GM21390 (cell line): ENCODE measurements around the gene RAB4A.

Experiments used
- ATAC-seq: cut with Tn5 transposase; IDR thresholded peaks from one replicate; pipeline ENCODE4 v1.9.1; 2021; ENCODE audit not compliant: unreplicated experiment

Gene RAB4A

DNA sequence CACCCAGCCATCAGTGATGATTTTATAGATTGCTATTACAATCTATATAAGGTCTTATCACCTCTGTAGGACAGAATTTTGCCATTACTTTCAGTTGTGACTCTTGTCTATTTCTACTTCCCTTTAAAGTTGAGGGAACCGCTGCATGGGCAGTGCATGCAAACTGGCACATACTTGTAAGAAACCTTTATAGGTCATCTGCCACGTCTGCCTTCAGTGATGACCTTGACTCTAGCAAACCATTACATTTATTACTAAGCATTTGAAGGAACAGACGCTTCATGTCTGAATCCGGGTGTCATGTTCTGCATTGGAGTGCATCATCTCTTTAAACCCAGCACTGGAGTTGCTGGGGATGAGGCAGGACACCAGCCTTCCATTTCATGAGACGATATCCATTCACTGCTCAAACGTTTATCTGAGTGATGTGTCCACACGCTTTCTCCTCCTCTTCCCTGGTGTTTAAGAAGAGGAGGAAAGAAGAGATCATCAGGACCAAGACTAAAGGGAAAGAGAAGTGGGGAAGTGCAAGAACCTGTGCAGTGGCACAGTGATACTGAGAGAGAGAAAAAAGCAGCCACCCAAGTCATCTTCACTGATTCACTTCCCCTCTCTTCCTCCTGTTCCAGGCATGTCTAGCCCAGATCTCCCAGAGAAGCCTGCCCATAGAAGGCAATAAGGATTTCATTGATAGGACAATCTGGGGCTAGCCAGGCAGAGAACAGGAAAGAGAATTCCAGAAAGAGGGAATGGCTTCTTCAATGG is 57.9 kb downstream of the RAB4A start:
- ATAC-seq: no peak

DNA sequence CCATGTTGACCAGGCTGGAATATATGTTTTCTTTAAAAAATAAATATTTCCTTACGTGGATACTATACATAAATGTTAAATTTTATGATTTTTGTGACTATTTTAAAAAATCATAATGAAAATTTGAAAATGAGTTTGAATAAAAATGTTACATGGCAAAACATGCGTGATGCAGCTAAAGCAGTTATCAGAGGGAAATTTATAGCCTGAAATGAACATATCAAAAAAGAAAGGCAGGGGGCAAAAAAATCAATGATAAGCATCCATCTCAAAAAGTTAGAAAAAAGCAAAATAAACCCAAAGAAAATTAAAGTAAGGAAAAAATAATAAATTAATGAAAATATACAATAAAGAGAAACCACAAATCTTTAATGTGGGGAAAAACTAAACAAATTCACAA is 63.4 kb downstream of the RAB4A start:
- no peak for ATAC-seq

DNA sequence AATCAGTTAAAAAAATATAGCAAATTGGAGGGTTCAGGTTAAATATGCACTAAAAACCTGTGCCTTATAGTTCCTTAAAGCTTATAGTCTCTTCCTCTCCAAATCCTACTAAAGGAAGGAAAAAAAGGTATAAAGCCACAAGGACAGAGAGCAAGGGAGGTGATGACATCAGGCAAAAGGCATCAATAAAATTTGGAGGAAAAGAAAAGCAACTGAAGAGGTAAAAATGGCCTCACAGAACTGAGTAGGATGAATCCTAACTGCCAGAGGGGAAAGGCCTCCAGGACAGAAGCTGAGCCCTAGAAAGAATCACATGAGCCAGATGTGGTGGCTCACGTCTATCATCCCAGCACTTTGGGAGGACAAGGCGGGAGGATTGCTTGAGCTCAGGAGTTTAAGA is 63.8 kb downstream of the RAB4A start:
- no peak for ATAC-seq

DNA sequence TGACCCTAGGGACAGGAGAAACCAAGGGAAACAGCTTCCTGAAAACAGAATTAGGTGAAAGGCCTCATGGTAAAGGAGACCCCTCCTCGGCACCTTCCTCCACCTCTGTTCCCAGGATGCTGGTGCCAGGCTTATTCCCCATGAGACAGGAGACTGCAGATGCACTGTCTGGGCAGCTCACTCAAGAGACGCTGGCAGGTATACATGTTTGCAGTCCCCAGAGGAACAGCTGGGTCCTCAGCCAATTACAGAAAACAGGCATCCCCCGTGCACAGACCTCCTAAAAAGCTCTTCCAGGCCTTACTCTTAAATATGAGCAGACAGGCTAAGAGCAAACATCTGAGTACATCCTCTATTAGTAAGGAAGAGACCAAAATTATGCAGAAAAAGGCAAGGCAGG is 65.4 kb downstream of the RAB4A start:
- ATAC-seq: no peak

DNA sequence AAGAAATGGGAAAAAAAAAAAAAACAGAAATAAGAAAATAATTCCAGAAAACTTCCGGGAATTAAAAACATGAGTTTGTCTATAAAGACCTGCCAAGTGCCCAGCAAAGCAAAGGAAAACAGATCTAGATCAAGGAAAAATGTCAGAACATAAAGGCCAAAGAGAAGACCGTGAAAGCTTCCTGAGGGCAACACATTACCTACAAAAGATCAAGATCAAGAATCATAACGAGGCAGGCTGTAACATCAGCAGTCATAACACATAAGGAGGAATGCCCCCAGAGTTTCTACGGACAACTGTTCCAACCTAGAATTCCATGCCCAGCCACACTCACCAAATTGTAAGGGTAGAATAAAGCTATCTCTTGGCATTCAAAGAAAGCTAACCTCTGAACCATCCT is 68.2 kb downstream of the RAB4A start:
- ATAC-seq: no peak

DNA sequence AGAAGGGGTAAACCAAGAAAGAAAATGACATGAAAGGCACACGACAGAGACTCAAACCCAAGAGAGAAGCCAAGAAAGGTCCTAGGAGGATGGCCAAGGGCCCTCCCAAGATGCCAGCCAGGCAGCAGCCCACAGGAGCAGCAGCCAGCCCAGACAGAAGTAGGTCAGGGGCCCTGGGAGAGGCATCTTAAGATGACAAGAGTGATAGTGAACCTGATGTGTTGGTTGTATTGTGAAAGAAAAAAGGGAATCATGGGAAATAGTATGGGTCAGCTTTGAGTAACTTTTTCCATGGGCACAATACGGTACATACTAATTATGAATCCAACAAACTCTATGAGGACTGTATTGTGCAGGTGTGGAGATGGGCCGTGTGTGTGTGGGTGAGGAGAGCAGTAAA is 68.6 kb downstream of the RAB4A start:
- no peak for ATAC-seq

DNA sequence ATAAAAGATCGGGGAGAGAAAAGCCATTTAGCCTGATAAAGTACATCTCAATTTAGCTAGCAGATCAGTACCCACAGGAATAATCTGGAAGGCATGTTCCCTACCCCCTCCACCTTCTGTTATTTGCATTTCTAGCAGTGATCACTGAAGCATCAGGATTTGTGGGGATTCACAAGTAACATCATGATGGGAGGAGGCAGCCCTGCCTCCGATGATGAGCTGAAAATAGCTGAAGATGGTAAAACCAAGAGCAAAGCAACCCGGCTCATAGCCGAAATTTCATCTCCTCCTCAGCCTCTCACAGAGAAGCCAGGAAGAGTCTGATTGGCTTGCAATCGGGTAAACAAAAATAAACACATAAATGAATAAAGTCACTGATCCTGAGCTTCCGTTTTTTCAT is 69.6 kb downstream of the RAB4A start:
- no peak for ATAC-seq

DNA sequence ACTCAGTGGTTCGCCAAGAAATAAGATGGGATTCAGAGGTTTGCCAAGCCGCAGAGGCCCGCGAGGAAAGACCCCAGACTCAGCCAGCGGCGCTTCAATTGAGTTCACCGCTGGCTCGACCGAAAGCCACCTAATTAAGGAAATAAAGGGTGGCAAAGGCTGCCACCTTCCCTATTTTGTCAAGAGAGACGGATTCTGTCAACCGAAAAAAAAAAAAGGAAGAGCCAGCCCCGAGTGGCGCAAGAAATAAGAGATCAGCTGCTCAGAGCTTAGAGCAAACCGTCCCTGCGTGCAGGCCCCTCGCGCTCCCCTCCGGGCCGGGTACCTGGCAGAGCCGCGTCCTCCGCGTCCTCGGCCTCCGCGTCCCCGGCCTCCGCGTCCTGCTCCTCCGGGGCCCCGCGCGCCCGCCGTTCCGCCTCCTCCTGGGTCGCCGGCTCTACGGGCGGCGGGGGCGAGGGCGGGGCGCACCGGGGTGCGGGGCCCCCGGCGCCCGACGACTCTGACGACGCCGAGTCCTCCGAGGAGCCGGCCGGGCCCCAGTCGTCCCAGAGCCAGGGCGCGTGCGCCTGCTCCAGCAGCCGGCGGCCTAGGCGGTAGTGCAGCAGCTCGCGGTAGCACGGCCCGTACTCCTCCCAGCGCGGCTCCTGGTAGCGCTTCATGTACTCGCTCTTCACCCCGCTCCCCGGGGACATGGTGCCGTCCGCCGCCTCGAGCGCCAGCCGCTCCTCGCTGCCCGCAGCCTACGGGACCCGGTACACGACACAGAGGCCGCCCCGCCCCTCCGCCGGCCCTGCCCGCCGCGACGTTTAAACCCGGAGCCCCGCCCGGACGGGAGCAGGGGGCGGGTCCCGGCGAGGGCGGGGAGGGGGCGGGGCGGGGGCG is 71.1 kb downstream of the RAB4A start:
- ATAC-seq: peak; percentile 66

DNA sequence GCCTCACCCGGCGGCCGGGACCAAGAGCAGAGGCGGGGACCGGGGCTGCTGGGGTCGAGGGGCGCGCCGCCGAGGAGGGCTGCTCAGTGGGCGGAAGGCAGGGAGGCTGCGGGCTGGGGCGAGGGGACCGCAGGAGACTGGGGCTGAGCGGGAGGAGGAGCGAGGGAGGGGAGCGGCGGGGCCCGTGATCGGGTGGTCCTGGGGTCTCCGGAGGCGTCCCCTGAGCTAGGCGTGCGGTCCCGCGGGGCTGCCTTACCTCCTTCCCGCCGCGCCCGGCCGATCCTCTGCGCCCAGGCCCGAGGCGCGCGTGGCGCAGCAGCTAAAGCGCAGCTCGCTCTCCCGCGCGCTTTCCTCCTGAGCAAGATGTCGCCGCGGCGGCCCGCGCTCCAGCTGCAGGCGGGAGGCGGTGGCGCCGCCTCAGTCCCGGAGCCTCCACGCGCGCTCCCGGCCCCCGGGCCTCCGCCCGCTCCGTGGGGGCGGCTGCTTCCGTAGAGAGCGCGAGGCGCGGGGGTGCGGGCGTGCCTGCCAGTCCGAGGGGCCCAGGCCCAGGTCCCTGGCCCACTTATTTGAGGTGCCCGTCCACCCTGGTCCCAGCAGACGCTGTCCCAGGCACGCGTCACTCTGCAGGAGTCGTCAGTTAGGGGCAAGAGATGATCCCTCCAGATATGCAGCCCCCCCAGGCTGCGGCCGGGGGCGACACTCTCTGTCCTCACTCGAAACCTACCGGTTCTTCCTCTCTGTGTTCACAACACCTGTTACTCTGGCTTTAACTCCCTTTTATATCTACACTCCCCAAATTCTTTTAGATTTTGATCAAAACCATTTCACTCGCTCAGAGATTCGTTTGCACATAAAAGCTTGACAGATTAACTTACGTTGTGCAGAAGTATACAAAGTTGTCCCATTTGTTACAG is 72.0 kb downstream of the RAB4A start, which contains the start of gene CCSAP:
Gene CCSAP, minus strand, starts transcription at position 392 of the 914 bp plus-strand sequence. CDS start 582 bp downstream, outside the sequence.
- peak; percentile 38 for ATAC-seq

DNA sequence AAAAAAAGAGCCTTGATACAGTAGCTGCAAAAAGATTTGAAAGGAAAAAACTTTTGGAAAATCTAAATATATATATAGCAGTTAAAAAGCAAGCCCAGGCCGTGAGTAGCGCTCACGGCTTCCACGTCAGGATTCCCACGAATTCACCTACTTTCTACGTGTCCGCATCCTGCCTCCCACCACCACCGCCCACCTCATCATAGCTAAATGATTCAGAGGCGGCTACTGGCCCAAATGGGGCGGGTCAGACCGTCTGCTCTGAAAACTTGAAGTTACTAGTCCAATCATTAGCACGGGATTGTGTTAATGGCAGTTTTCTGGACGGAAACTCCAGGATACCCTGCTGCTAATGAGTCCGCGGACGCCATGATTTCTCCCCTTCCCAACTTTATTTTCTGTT is 73.2 kb downstream of the RAB4A start:
- no peak for ATAC-seq

DNA sequence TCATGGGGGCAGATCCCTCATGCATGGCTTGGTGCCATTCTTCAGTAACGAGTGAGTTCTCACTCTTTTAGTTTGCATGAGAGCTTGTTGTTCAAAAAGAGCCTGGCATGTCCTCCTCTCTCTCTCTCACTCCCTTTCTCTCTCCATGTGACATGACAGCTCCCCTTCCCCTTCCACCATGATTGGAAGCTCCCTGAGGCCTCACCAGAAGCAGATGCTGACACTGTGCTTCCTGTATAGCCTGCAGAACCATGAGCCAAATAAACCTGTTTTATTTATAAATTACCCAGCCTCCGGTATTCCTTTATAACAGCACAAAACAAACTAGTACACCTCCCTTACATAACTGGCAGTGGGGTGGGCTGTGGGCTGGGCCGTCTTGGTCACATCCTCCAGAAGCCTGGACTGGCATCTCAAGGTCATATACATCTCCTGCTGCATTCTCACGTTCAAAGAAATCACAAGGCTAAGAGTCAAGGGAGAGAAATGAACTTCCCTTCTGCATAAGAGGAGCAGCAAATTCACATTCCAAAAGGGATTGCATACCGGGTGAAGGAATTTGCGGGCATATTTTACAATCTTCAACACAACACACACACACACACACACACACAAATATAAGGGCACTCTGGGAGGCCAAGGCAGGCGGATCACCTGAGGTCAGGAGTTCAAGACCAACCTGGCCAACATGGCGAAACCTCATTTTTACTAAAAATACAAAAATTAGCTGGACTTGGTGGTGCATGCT is 74.2 kb downstream of the RAB4A start:
- ATAC-seq: no peak

DNA sequence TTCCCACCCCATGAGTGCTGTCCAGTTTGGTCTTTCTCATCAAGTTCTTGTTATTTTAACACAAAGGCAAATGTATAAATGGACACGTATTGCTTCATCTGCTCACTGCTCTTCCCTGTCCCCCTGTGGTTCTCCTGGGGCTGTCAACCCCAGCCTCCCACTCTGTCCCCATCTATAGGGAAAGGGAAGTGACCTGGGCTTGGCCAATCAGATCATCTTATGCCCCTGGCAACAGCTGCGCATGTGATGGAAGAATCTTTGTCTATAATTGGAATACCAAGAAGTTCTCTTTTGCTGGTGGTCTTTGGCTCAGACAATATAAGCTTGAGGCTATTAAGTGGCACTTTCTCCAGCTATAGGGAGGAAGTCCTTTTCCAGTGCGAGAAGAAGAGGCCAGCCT is 76.6 kb downstream of the RAB4A start:
- ATAC-seq: no peak

DNA sequence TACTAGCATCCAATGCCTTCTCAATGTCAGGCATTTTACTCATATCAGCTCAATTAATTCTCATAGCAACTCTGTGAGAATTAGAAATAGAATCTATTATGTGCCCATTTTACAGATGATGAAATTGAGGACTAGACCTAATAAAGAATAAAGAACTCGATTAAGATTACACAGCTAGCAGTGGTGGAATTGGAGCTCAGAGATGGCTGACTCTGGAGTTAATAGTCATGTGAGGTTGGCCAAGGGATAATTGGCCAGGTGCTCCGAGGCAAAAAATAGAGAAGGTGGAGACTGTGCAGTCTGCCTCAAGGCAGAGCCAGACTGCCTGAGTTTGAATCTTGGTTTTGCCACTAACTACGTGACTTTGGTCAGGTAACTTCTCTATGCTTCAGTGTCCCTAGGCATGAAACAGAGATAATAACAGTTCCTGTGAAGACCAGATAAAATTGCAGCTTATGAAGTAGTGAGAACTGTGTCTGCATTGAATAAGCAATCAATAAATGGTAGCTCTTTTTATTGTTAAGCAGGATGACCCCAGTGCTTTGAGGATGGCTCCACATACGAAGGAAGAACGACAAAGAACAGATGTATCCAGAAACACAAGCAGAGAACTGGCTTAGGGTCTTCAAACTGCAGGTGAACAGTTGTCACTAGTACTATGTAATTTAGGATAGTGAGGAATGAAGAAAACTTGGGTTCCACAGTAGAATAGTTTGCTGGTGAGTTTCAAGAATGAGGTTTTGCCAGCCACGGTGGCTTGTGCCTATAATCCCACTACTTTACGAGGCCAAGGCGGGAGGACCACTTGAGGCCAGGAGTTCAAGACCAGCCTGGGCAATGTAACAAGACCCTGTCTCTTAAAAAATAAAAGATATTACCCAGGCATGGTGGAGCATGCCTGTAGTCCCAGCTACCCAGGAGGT is 78.8 kb downstream of the RAB4A start:
- ATAC-seq: no peak

DNA sequence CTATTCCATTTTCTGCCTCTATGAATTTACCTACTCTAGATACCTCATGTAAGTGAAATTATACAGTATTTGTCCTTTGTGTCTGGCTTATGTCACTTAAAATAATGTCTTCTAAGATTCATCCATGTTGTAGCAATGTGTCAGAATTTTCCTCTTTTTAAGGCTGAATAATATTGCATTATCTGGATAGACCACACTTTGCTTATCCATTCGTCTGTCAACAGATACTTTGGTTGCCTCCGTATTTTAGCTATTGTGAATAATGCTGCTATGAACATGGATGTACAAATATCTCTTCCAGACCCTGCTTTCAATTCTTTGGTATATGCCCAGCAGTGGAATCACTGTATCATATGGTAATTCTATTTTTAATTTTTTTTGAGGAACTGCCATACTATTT is 82.1 kb downstream of the RAB4A start:
- no peak for ATAC-seq

DNA sequence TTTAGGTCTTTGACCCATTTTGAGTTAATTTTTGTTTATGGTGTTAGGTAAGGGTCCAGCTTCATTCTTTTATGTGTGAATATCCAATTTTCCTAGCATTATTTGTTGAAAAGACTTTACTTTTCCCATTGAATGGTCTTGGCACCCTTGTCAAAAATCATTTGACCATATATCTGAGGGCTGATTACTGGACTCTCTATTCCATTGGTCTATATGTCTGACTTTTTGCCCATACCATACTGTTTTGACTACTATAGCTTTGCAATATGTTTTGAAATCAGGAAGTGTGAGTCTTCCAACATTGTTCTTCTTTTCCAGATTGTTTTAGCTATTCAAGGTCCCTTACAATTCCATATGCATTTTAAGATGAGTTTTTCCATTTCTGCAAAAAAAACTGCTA is 83.3 kb downstream of the RAB4A start:
- ATAC-seq: no peak
